GM23248 (cell line): ENCODE results near the gene SERTAD2.

Source experiments
- EZH2 ChIP-seq: fragments of 200-600 bp; sonication (generic); IDR thresholded peaks from 2 replicates; pipeline ENCODE4 v1.6.1; 2018; ENCODE audit warnings: antibody characterized with exemption, mild to moderate bottlenecking; ENCODE audit not compliant: insufficient read depth, poor library complexity, severe bottlenecking
- EZH2phosphoT487 ChIP-seq: fragments of 200-600 bp; sonication (generic); IDR thresholded peaks from 2 replicates; pipeline ENCODE4 v1.6.1; 2018; ENCODE audit warnings: antibody characterized with exemption, moderate library complexity, mild to moderate bottlenecking, low read depth; ENCODE audit not compliant: insufficient read depth

- TF ChIP-seq EZH2 (no peak), EZH2phosphoT487 (no peak)
Observed at GRCh38 chr2:64604155-64604554, 49.6 kb downstream of the SERTAD2 start.
